A172 (cell line): ENCODE measurements around the gene POLE4. TPM values are rescaled to one million over a fixed set of nuclear protein-coding genes. Genes with fewer than 3 reads are reported as not detected.
A peak's percentile ranks its signal among the peaks of the same experiment; 100 is the strongest.

Source experiments
- DNase-seq: peaks from one replicate; pipeline ENCODE4 v3.0.0-alpha.2; 2015; ENCODE audit warnings: low spot score
- total RNA-seq: library from RNA; depleted of rRNA; stranded (reverse); fragments of >200 nt; shearing (Covaris generic); gene quantifications from 2 replicates; pipeline ENCODE4 v1.2.3, GENCODE V29; 2014; rRNA removed

POLE4 gene, protein sequence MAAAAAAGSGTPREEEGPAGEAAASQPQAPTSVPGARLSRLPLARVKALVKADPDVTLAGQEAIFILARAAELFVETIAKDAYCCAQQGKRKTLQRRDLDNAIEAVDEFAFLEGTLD
- total RNA-seq, result 16.4 and 27.8 TPM in 2 replicates

DNA sequence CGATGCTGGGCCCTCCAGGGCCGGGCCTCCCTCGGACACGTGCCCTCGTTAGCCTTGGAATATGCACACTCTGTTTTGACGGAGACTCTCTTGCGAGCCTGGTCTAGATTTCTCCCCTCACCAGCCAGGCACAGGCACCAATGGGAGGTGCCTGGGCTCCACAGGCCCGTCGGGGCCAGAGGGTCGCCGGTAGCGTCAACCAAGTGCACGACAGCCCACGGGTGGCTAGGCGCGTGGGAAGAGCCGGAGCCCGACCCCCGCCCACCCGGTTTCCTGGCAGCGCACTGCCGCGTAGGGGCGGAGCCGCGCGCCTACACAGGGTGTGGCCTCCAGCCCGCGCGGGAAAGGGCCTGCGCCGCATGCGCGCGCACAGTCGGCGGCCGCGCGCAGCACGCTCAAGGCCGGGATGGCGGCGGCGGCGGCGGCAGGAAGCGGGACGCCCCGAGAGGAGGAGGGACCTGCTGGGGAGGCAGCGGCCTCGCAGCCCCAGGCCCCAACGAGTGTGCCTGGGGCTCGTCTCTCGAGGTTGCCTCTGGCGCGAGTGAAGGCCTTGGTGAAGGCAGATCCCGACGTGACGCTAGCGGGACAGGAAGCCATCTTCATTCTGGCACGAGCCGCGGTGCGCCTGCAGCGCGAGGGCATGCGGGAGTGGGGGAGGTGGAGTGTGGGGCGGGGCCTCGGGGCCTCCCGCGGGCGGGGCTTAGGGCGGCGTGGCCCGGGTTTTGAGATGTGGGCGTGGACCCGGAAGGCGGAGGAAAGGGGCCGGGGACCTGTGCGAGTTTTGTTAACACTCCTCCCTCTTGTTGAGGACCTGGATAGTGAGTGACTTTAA lies at the start of gene POLE4:
TSS of gene POLE4 (plus strand) at position 370 of the 832 bp plus-strand sequence. CDS start at position 407, 37 bp downstream.
- peak; percentile 52 for DNase-seq

DNA sequence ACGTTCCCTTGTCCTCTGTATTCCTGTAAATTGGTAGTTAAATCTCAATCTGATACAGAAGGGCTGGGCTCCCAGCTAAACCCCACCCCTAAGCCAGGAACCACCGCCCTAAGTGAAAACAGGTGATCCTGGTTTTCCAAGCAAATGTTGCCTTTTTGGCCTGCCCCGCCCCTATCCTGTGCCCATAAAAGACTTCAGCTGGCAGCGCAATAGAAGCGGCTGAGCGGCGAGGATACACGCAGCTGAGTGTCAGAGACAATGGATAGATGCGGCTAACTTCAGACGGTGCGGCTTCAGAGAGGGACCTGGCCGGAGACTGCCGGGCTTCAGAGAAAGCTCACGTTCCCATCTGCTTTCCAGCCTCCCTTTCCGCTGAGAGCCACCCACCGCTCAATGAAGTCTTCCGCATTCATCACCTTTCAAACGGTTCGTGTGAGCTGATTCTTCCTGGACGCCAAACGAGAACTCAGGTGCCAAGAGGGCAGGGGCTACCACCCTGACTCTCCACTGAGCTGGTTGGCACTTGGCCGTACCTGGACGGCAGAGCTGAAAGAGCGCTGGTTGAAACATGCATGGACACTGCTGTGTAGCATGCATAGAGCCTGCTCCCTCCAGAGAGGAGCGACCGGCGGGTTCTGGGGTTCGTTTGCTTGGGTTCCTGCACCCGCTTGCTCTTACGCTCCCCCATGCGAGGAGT lies 49.5 kb upstream of the POLE4 start:
- no peak for DNase-seq

DNA sequence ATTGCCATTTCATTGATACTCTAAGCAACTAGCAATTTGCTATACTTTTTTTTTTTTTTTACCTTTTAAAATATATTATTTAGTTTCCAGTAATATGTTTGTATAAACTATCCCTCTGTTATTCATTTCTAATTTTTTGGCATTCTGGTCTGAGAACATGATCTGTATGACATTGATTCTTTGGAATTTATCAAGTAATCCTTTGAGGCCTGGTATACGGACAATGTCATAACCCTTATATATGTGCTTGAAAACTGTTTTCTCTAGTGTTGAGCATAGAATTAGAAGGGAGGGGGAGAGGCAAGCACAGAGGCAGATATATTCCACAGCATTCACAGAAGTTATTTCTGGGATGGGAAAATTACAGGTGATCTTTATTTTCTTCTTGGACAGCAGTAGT lies 48.2 kb upstream of the POLE4 start:
- DNase-seq, result no peak

DNA sequence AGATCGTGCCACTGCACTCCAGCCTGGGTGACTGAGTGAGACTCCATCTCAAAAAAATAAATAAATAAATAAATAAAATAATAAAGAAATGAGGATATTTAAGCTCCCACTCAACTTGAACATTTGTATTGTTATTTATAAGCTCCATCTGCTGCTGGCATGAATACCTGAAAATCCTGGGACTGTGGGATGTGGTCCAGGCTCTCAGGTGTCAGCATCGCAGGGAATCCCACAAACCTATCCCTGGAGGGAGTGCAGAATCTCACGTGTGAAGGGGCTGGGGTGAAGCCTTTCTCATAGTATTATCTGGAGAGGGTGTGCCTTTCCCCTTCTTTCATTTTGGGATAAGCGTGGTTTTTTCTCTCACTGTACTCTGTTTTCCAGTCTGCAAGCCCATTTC lies 47.4 kb upstream of the POLE4 start:
- no peak for DNase-seq

DNA sequence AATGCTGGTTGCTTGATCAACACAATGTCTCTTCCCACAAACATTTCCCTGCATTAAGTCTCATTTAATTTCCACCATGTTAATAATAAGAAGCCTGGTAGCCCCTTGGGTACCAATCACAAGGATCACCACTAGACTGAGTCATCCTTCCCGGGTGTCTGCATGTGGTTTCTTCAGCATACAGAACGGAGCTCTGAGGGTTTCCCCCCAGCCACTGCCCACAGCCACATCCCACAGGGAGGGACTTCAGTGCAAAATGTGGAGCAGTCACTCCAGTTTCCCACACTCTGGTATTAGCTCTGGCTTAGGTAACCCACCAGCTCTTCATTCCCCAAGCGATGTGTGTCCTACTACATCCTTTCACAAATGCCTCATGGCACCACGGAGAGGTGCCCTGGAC lies 42.7 kb upstream of the POLE4 start:
- DNase-seq, result peak; percentile 87

DNA sequence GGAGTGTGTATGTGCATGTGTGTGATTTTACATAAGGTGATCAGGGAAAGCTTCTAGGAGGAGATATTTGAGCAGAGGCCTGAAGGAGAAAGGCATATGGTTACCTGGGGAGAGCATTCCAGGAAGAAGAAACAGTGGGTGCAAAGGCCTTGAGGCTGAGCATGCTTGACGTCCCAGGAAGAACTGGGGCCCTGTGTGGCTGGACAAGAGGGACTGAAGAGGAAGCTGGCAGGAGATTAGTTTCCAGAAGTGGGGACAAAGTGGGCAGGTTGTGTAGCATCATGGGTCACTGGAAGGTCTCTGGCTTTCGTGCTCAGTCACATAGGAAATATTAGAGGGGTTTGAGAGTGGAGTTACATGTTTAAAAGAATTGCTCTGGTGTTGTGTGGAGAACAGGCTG lies 42.0 kb upstream of the POLE4 start:
- DNase-seq, result no peak

DNA sequence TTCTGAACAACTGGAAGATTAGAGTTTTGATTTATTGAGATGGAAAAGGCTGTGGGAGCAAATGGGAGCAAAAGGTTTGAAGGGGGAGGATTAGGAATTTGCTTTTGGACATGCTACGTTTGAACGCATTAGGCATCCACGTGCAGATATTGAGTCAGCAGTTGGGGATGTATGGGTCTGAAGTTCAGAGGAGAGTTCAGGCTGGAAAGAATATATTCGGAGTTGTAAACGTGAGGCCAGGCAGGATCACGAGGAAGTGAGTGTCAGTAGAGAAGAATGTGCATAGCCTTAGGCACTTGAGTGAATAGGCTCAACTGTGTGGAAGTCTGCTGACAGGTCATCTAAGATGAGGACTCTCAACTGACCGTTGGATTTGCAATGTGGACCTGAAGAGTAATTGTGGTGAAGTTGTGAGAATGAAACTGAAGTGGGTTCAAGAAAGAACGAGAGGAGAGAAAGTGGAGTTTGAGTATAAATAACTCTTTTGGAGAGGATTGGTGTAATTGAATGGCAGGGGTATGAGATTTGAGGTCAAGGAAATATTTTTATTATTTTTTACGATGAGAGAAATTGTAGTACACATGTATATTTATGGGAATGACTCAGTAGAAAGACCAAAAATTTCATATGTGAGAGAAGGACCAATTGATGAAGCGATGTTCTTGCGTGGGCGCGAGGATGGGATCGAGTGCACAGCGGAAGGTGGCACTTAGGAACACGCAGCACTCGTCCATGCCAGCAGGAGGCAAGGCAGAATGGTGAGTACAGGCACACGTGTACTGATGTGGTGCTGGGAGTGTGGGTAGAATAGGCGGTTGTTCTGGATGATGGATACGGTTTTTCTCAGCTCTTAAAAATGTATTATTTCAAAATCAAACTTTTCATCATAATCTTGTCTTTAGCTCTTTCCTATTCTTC lies 40.5 kb upstream of the POLE4 start:
- DNase-seq, result peak; percentile 83

DNA sequence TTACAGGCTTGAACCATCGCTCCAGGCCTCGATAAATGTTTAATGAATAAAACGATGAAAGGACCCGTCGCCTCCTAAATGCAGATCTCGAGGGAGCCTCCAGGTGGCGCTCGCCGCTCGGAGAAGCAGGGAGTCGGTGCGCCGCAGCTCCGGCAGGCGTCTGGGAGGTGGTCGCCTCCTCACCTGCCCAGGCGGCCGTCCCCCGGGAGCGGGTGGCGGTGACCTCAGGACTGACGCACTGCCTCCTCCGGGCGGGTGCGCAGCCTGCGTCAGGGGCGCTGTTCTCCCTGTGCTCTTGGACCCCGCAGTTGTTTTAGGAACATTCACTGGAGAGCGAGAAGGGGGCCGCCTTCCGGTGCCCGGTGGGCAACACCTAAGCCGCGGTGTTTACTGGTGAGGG lies 38.6 kb upstream of the POLE4 start:
- no peak for DNase-seq

DNA sequence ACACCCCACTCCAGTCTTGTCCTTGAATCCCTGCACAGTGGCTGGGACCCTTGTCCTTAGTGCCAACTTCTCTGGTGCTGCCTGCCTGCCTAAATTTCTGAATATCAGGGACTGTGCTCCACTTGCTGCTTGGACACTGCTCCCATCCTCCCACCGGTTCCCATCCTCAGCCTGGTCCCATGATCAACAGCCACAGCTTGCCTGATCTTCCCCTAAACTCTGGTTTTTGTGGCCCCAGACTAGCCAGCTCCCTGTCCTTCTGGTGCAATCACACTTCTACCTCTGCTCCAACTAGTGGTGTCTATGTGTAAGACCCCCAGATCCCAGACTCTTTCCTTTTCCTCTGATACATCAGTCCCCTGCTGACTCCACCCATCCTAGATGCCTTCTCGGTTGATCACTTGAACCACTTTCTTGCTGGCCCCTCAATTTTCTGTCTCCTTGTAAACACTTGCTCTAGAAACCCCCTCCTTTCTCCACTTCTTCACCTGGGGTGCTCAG lies 37.2 kb upstream of the POLE4 start:
- no peak for DNase-seq

DNA sequence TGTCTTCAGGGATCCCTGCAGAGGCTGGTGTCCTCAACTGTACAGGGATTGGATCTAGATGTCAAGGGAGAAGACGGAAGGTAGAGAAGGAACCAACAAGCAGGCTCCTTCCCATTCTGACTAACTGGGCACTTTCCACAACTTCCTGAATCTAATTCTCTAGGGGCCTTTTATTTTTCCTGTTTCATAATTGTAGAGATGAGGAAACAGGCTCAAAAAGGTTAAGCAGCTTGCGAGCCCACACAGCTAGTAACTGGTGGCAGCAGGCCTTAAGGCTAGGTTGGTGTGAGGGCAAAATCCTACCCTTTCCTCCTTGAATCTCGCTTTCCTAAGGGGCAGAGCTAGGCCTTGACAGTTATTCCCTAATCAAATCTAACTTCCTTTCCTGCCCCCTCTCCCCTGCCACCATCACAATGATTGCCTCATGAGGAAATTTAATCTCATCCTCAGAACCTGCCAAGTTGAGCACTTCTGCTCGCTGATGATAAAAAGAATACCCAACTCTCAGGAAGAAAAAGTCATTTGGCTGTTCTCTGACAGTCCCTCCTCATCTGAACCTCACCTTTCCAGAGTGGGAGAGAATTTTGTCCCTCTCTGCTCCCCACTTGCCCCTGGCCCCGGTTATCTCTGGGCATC lies 35.7 kb upstream of the POLE4 start:
- DNase-seq, result no peak

DNA sequence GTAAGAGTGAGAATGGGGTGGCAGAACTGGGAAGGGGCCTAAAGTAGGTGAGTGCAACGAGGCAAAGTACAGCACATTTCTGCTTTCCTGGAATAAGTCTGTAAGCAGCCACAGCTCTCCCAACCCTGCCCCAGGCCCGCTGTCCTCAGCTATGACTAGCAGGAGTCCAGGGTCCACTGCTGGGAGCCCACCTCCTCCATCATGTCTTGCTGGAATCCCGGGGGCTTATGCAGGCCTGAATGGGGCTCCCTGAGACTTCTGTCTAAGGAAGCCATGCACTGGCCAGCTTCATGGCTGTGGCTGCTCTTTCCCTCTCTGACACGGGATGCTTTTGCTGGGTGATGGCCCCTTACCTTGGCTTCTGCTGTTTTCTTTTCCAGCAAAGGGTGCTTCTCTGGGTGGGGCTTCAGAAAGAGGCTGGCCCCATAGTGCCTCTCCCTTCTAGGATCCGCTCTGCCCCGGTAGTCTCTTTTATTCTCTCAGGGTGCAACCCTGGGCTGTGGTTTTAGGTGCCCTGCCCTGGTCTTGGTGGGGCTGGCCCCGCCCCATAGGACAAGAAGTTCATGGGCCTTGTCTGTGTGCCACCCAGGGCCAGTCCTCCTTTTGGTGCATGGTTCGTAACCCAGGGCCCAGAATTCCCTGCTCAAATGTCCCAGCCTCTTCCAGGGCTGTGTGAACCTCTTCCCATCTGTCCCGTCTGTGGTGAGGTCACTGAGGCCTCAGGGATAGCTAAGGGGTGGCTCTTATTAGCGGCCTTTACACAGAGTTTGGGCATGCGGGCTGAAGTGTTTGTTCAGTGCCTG lies 33.8 kb upstream of the POLE4 start:
- DNase-seq, result no peak

DNA sequence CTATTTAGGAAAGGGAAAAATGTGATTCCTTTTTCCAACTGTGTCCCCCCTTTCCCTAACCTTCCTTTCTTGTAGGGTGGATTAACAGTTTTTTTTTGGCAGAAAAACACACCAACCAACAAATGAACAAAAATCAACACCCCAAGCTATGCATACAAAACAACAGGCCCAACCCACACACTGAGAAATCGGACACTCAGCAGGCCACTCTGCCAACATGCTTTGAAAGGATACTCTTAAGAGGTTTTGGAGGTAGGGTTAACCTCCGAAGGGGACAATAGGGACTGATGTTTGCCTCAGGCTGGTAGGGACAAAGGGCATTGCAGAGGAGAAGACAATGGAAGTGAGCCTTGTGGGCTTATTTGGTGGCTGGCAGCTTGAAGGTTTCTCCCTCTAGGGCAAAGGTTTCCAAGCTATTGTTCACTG lies 33.1 kb upstream of the POLE4 start:
- DNase-seq, result no peak

DNA sequence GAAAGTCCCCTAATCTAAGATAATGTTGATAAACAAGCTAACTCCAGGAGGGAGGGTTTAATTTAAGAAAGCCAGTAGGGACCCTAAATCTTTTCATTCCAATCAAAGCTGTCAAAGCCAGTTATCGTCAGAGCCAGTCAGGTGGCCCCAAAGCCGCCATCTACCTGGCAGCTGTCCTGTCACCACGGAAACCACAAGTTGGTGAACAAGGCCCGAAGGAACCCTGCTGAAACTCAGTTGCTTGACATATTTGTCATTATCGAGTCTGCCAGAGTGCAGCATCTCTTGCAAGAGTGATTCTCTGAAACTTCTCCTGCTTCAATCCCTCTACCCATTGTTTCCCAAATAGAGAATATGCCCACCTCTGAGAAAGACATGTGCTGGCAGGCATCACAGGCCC lies 30.8 kb upstream of the POLE4 start:
- DNase-seq, result no peak

DNA sequence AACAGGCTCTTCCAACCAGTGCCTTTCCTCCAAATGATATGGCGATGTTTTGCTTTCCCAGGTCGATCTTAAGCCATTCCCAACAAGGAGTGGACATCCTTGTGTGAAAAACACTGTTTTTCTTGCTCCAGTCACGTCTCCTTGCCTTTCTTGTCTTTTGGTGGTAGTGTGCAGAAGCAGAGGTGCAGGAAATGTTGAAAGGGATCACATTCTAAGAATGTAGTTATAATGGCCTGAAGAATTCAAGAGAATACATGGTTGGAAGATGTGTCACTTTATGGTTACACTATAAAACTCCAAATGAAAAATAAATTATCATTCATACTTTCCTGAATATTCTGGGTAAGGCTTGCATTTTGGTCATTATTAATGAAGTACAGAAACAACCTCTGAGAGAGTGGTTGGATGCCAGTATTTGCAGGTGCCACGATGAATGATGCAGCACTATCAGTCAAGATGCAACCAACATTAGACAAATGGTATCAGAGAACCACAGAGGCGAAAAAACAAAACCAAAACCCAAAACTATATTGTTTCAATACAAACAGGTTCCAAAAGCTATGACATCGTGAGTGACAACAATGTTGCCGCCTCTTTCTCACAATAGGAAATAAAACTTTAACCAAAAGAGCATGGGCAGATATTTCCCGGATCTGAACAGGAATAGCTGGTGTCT lies 27.5 kb upstream of the POLE4 start:
- DNase-seq, result no peak

DNA sequence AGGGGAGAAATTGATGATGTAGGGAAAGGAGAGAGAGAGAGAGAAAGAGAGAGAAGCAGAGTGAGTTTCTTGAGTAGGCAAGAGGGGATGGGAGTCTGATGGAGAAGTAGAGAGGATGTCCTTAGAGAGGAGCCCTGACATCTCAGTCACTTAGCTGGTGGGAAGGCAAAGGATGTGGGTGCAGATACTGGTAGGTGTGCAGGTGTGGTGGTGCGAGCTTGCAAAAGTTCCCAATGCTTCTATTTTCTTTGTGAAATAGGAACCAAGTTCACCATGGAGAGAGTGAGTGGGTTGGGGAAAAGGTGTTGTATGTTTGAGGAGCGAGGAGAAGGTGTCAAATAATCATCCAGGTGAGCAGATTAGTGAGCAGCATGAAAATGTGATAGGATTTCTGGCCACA lies 26.5 kb upstream of the POLE4 start:
- no peak for DNase-seq

DNA sequence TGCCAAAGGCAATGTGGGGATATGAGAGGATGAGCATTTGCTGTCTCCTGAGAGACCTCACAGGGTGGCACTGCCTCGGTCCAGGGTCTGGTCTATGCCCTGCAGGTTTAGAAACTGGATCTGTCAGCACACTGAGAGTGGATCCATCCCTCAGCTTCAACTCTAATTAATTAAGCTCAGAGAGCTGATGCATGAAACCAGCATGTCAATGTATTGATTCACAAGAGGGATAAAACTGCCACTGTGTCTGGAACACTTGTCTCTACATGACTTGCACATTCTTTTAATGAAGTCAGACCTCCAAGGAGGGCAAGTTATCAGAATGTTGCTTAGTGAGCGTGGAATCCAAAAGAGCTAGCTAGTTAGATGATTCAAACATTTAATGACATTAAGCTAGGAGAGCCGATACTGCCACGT lies 22.5 kb upstream of the POLE4 start:
- DNase-seq, result no peak

DNA sequence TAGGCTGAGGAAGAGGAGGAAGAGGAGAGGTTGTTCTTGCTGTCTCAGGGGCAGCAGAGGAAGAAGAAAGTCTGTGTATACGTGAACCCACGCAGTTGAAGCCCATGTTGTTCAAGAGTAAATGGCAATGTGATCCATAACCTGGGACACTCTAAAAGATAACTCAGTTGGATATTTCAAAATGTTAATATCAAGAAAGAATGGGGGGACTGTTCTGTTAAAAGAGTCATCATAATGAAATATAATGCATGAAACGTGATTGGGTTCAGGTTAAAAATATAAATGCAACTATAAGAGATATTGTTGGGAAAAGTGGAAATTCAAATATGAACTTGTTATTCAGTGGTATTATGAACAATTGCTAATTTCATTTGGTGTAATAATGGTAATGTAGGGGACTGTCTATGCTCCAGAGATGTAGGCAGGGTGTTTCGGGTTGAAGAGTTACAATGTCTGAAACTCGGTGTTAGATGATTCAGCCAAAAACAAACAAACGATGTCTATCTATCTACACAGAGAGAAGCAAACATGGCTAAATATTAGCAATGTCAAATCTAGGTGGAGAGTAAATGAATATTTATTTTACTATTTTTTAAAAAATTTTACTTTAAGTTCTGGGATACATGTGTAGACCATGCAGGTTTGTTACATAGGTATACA lies 21.1 kb upstream of the POLE4 start:
- DNase-seq, result no peak

DNA sequence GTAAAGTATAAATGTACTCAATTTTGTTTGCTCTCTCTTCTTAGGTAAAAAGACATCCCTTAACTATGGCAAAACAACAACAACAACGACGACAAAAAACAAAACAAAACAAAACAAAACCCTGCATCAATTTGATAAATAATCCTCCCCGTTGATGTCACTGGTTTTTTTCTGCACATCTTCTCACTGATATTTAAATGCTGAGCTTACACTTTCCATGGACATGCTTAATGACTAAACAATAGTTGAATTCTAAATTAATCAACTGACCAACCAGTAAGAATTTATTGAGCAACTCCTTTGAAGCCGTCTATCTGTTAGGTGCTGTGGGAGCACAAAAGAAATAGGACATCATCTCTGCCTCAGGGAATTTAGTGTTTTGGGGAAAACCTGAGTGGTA lies 20.2 kb upstream of the POLE4 start:
- DNase-seq, result no peak
